Natural killer cell treated with Interleukin-12 subunit alpha and Interleukin-12 subunit beta and Interleukin-15 and Interleukin-18, amount 100 ng/mL, for 72 hours (primary cell): ENCODE measurements around the gene TRPC1. TPM values are rescaled to one million over a fixed set of nuclear protein-coding genes. Genes with fewer than 3 reads are reported as not detected.
A peak's percentile ranks its signal among the peaks of the same experiment; 100 is the strongest.

ENCODE experiments used
- ATAC-seq, 2 donors: fragments of 150-1000 bp; cut with Tn5 transposase in 1 of 2; sonication (Bioruptor Pico), chemical (Tn5 transposase) in 1 of 2; 2 replicates each; pipeline ENCODE4 v1.10.0; 2021
- DNase-seq: peaks from one replicate; pipeline ENCODE4 v3.0.0; 2022; ENCODE audit warnings: low spot score
- H3K27ac Mint-ChIP-seq, 2 donors: 1 replicate in 1 of 2; 2 replicates in 1 of 2; pipeline ENCODE4 v1.8.0; 2022; ENCODE audit warnings: mixed read lengths in 2 of 2, mild to moderate bottlenecking in 1 of 2, moderate library complexity in 1 of 2
- H3K27me3 Mint-ChIP-seq, 2 donors: 1 replicate in 1 of 2; 2 replicates in 1 of 2; pipeline ENCODE4 v1.8.0; 2022; ENCODE audit warnings: mixed read lengths in 2 of 2
- H3K36me3 Mint-ChIP-seq: one replicate; pipeline ENCODE4 v1.8.0; 2022; ENCODE audit warnings: mixed read lengths
- H3K4me1 Mint-ChIP-seq, 2 donors: 1 replicate in 1 of 2; 2 replicates in 1 of 2; pipeline ENCODE4 v1.8.0; 2022; ENCODE audit warnings: low read depth in 2 of 2, mixed read lengths in 2 of 2, mild to moderate bottlenecking in 1 of 2
- H3K4me3 Mint-ChIP-seq: one replicate; pipeline ENCODE4 v1.8.0; 2022; ENCODE audit warnings: mixed read lengths
- H3K9me3 Mint-ChIP-seq: 2 replicates; pipeline ENCODE4 v1.8.0; 2022; ENCODE audit warnings: mixed read lengths
- total RNA-seq, 2 donors: library from RNA; stranded (reverse); gene quantifications; one replicate each; pipeline ENCODE4 v1.2.3, GENCODE V29; 2022

Gene TRPC1
- total RNA-seq, 2 donors from 2014 or later, result 0.29 to 1.8 TPM

GRCh38 chr3:142782616-142783015, 58.8 kb downstream of the TRPC1 start:
- Mint-ChIP-seq H3K36me3 (no peaks in the 10 kb centered on the region), H3K4me1 (no peaks in the 10 kb centered on the region), H3K27me3 (peaks cover 9 to 15% of the 10 kb centered on the region in 2 donors), H3K4me3 (no peak overlapping the region), H3K27ac (no peak overlapping the region), H3K9me3 (peaks cover 3% of the 10 kb centered on the region)
- no peak for ATAC-seq
- DNase-seq, result no peak

GRCh38 chr3:142784228-142784627, 60.4 kb downstream of the TRPC1 start:
- Mint-ChIP-seq H3K27ac (no peak overlapping the region), H3K36me3 (no peaks in the 10 kb centered on the region), H3K4me1 (no peaks in the 10 kb centered on the region), H3K9me3 (peaks cover 3% of the 10 kb centered on the region), H3K4me3 (no peak overlapping the region), H3K27me3 (peaks cover 18 to 19% of the 10 kb centered on the region in 2 donors)
- ATAC-seq (no peak), DNase-seq (no peak)

DNA sequence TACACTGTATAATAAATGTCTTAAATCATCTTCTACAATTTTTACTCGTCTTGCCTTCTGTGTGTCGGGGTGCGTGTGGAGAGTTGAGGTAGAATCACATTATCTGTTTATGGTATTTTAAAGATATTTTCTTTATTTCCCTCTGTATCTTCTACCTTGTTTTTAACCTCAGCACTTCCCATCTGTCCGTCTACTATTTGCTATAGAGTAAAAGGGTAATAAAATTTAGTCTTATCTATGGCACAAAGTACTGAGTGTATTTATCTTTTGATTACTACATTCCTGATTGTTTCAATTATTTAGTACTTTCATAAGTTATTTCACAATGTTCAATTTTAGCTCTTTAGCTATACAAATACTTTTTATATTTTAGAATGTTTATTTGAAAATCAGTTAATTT, 62.2 kb downstream of the TRPC1 start:
- Mint-ChIP-seq H3K9me3 (peaks cover 3% of the 10 kb centered on the region), H3K36me3 (no peaks in the 10 kb centered on the region), H3K4me3 (no peak overlapping the region), H3K4me1 (no peaks in the 10 kb centered on the region), H3K27ac (no peak overlapping the region), H3K27me3 (peaks cover 19 to 27% of the 10 kb centered on the region in 2 donors)
- ATAC-seq, result no peak
- DNase-seq, result no peak

- no peak overlapping the region for H3K27ac Mint-ChIP-seq
- peaks cover 16 to 27% of the 10 kb centered on the region in 2 donors for H3K27me3 Mint-ChIP-seq
- H3K36me3 Mint-ChIP-seq, result no peaks in the 10 kb centered on the region
- peaks cover under 1% of the 10 kb centered on the region for H3K9me3 Mint-ChIP-seq
- no peak overlapping the region for H3K4me3 Mint-ChIP-seq
- no peaks in the 10 kb centered on the region for H3K4me1 Mint-ChIP-seq
- ATAC-seq (no peak), DNase-seq (no peak)
These were observed 63.9 kb downstream of the TRPC1 start for GRCh38 chr3:142787719-142788118.

GRCh38 chr3:142794508-142794907, 70.7 kb downstream of the TRPC1 start:
- Mint-ChIP-seq H3K4me1 (no peaks in the 10 kb centered on the region), H3K9me3 (no peaks in the 10 kb centered on the region), H3K27me3 (peaks cover 10 to 13% of the 10 kb centered on the region in 2 donors), H3K27ac (no peak overlapping the region), H3K4me3 (no peak overlapping the region), H3K36me3 (no peaks in the 10 kb centered on the region)
- DNase-seq (no peak), ATAC-seq (no peak)

DNA sequence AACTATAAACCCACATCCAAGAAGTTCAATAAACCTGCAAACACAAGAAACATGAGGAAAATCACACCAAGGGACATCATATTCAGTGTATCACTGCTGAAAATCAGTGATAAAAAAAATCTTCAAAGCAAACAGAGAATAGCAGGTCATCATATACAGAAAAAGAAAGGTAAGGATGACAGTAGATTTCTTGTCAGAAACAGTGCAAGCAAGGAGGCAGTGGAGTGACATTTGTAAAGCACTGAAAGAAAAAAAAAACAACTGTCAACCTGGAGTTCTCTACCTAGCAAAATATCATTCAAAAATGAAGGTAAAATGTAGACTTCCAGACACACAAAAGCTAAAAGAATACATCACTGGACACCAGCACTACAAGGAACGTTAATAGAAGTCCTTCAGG, 71.5 kb downstream of the TRPC1 start:
- H3K9me3 Mint-ChIP-seq, result no peaks in the 10 kb centered on the region
- H3K4me1 Mint-ChIP-seq, result no peaks in the 10 kb centered on the region
- H3K4me3 Mint-ChIP-seq, result no peak overlapping the region
- no peaks in the 10 kb centered on the region for H3K36me3 Mint-ChIP-seq
- no peak overlapping the region for H3K27ac Mint-ChIP-seq
- no peak for ATAC-seq
- DNase-seq, result no peak
- peaks cover 5 to 6% of the 10 kb centered on the region in 2 donors for H3K27me3 Mint-ChIP-seq

- Mint-ChIP-seq H3K36me3 (no peaks in the 10 kb centered on the region), H3K4me3 (no peak overlapping the region), H3K27me3 (peaks cover 4 to 6% of the 10 kb centered on the region in 2 donors), H3K9me3 (no peaks in the 10 kb centered on the region), H3K4me1 (no peaks in the 10 kb centered on the region), H3K27ac (no peak overlapping the region)
- no peak for ATAC-seq
- no peak for DNase-seq
These were observed 73.0 kb downstream of the TRPC1 start for GRCh38 chr3:142796823-142797222.

DNA sequence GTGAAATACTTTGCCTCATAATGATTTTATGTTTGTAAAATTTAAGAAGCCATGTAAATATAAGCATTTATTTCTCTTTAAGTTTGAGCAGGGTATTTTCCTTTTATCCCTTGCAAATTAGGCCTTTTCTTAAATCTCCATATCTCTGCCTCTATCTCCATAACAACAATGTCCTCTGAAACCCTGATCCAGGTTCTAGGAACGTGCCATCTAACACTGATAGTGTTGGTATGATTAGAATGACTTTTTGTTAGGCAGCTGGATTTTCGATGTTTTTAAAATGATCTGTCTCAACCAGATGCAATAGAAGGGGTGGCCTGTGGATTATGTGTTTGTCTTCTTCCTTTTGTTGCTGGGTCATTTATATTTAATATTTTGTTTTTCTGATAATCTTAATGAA, 77.9 kb downstream of the TRPC1 start:
- no peak overlapping the region for H3K4me3 Mint-ChIP-seq
- no peak for DNase-seq
- no peaks in the 10 kb centered on the region for H3K4me1 Mint-ChIP-seq
- ATAC-seq, result no peak
- no peaks in the 10 kb centered on the region for H3K36me3 Mint-ChIP-seq
- no peak overlapping the region for H3K27ac Mint-ChIP-seq
- peaks cover 8 to 14% of the 10 kb centered on the region in 2 donors for H3K27me3 Mint-ChIP-seq
- no peaks in the 10 kb centered on the region for H3K9me3 Mint-ChIP-seq

DNA sequence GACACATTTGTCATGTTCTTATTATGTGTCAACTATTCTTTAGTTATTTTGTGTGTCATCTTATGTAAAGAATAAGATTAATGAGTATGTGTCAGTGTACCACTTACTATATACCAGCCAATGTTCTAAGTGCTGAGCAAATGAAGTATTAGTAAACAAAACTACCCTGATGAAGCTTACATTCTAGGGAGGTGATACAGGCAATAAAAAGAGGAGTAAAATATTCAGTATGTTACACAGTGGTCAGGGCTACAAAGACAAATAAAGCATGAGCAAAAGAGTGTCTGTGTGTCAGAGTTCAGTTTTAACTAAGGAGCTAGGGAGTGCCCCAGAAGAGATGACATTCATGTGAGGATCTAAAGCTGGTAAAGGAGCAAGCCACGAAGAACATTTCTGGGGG, 79.1 kb downstream of the TRPC1 start:
- H3K9me3 Mint-ChIP-seq, result no peaks in the 10 kb centered on the region
- H3K27me3 Mint-ChIP-seq, result peaks cover 8 to 14% of the 10 kb centered on the region in 2 donors
- no peak overlapping the region for H3K27ac Mint-ChIP-seq
- no peak overlapping the region for H3K4me3 Mint-ChIP-seq
- no peaks in the 10 kb centered on the region for H3K36me3 Mint-ChIP-seq
- no peak for ATAC-seq
- no peak for DNase-seq
- no peaks in the 10 kb centered on the region for H3K4me1 Mint-ChIP-seq

- H3K4me3 Mint-ChIP-seq, result no peak overlapping the region
- peaks cover 0 to 5% of the 10 kb centered on the region in 2 donors for H3K4me1 Mint-ChIP-seq
- DNase-seq (no peak), ATAC-seq (peak; percentile 65 to 79)
- peaks cover under 1 to 18% of the 10 kb centered on the region in 2 donors for H3K27me3 Mint-ChIP-seq
- H3K36me3 Mint-ChIP-seq, result no peaks in the 10 kb centered on the region
- H3K9me3 Mint-ChIP-seq, result no peaks in the 10 kb centered on the region
- H3K27ac Mint-ChIP-seq, result no peak overlapping the region
These were observed 84.5 kb downstream of the TRPC1 start for GRCh38 chr3:142808103-142808917.

GRCh38 chr3:142809259-142809658, 85.4 kb downstream of the TRPC1 start:
- no peak for ATAC-seq
- H3K4me3 Mint-ChIP-seq, result no peak overlapping the region

GRCh38 chr3:142815803-142816202, 92.0 kb downstream of the TRPC1 start:
- no peak overlapping the region for H3K27ac Mint-ChIP-seq
- DNase-seq (no peak), ATAC-seq (no peak)
- no peak overlapping the region for H3K4me3 Mint-ChIP-seq
- H3K27me3 Mint-ChIP-seq, result peaks cover 11 to 16% of the 10 kb centered on the region in 2 donors
- H3K9me3 Mint-ChIP-seq, result no peaks in the 10 kb centered on the region
- H3K4me1 Mint-ChIP-seq, result no peaks in the 10 kb centered on the region
- no peaks in the 10 kb centered on the region for H3K36me3 Mint-ChIP-seq

More at GRCh38 chr3:142809259-142809658, 85.4 kb downstream of the TRPC1 start:
- no peaks in the 10 kb centered on the region for H3K9me3 Mint-ChIP-seq
- H3K27ac Mint-ChIP-seq, result no peak overlapping the region
- peaks cover 1 to 18% of the 10 kb centered on the region in 2 donors for H3K27me3 Mint-ChIP-seq
- H3K4me1 Mint-ChIP-seq, result peaks cover 0 to 5% of the 10 kb centered on the region in 2 donors
- H3K36me3 Mint-ChIP-seq, result no peaks in the 10 kb centered on the region
- DNase-seq, result no peak

- Mint-ChIP-seq H3K4me1 (no peaks in the 10 kb centered on the region), H3K9me3 (no peaks in the 10 kb centered on the region), H3K4me3 (no peak overlapping the region), H3K36me3 (no peaks in the 10 kb centered on the region), H3K27ac (no peak overlapping the region), H3K27me3 (peaks cover 9 to 18% of the 10 kb centered on the region in 2 donors)
- ATAC-seq (no peak), DNase-seq (no peak)
These were observed 93.5 kb downstream of the TRPC1 start for GRCh38 chr3:142817356-142817755.

DNA sequence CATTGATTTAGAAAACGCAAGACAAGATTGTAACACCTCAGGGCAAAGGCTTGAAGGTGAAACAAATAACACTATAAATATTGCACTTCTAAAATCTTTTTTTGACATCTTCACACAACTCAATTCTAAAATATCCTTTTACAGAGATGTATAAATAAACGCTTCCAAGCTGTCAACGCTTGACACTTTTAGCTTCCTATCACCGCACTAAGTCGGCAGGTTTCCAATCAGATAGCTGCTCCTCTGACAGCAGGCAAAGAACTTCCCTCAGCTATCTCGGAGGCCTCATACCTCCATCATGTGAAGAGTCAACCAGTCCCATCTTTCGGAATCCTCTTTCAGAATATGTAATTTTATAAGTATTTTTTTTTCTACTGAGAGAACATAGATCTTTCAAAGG, 94.1 kb downstream of the TRPC1 start:
- Mint-ChIP-seq H3K9me3 (no peaks in the 10 kb centered on the region), H3K4me3 (no peak overlapping the region), H3K4me1 (no peaks in the 10 kb centered on the region), H3K36me3 (no peaks in the 10 kb centered on the region), H3K27me3 (peaks cover 9 to 22% of the 10 kb centered on the region in 2 donors), H3K27ac (no peak overlapping the region)
- ATAC-seq, result no peak
- DNase-seq, result no peak
